Non-pigmented ciliary epithelial cell (primary cell): Measurements from ENCODE around the gene IRF7.

Experiments used
- DNase-seq: peaks from one replicate; pipeline ENCODE4 v3.0.0-alpha.2; 2010; ENCODE audit warnings: low read depth

IRF7 gene

DNA sequence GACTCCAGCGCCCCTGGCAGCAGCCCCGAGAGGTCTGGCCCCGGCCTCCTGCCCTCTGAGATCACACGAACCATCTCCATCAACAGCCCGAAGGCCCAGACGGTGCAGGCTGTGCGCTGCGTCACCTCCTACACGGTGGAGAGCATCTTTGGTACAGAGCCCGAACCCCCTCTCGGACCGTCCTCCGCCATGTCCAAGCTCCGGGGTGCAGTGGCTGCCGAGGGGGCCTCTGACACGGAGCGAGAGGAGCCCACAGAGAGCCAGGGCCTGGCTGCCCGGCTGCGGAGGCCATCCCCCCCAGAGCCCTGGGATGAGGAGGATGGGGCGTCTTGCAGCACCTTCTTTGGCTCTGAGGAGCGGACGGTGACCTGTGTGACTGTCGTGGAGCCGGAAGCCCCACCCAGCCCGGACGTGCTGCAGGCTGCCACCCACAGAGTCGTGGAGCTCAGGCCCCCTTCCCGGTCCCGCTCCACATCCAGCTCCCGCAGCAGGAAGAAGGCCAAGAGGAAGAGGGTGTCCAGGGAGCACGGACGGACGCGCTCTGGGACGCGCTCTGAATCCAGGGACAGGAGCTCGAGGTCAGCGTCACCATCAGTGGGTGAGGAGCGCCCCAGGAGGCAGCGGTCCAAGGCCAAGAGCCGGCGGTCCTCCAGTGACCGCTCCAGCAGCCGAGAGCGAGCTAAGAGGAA is 7.6 kb downstream of the IRF7 start:
- no peak for DNase-seq

DNA sequence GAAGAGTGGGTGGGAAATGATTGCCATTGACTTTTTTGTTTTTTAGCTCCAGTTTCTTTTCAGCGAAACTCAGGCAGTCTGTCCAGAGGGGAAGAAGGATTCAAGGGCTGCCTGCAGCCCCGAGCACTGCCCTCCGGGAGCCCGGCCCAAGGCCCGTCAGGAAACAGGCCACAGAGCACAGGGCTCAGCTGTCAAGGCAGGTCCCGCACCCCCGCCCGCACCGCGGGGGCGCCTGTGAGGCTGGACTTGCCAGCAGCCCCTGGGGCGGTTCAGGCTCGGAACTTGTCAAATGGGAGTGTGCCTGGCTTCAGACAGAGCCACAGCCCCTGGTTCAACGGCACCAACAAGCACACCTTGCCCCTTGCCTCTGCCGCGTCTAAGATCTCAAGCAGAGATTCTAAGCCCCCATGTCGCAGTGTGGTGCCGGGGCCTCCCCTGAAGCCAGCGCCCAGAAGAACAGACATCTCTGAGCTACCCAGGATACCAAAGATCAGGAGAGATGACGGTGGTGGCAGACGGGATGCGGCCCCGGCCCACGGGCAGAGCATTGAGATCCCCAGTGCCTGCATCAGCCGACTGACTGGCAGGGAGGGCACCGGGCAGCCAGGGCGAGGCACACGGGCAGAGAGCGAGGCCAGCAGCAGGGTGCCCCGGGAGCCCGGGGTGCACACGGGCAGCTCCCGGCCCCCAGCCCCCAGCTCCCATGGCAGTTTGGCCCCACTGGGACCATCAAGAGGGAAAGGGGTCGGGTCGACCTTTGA is 8.6 kb downstream of the IRF7 start:
- no peak for DNase-seq

GRCh38 chr11:606245-606644 is 9.5 kb downstream of the IRF7 start:
- DNase-seq, result no peak

DNA sequence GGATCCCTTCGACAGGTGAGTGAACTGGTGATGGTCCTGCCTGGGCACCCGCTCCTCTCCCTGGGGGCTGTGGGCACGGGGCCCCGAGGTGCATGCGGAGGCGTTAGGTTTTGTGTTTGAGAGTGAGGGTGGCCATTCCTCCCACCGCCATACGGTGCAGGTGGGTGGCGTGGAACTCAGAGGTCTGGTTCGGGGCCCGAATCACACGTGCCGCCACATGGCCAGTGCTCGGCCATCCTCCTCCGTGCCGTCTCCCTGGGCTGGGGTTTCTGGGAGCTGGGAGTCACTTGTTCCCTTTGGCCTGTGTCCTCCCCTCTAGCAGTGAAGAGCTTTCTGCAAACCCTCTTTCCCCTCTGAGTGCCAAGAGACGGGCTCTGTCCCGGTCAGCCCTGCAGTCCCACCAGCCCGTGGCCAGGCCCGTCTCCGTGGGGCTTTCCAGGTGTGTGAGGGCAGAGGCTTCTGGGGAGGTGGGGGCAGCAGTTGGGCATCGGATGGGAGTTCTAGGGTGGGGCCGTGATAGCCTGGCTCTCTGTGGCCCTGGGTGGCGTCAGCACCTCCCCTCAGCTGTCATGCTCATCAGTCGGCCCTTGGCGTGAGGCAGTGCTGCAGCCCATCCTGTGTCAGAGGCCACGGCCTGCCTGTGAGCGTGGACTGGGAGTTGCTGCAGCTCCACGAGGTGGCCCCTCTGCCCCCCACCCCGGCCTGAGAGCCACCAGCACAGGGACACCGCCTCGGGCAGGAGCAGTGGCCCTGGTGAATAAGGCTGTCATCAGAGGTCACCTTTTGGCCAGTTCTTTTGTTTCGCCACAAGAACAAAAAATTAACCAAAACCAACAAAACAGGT is 10.2 kb downstream of the IRF7 start:
- no peak for DNase-seq

DNA sequence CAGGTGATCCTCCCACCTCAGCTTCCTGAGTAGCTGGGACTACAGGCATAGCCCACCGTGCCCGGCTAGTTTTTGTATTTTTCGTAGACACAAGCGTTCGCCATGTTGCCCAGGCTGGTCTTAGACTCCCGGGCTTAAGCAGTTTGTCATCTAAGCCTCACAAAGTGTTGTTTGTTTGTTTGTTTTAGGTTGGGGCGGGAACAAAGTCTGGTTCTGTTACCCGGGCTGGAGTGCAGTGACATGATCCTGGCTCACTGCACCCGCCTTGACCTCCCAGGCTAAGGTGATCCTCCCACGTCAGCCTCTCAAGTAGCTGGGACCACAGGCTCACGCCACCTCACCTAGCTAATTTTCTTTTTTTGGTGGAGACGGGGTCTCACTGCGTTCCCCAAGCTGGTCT is 12.6 kb downstream of the IRF7 start:
- no peak for DNase-seq

- no peak for DNase-seq
Observed at GRCh38 chr11:601573-602245, 14.0 kb downstream of the IRF7 start.

DNA sequence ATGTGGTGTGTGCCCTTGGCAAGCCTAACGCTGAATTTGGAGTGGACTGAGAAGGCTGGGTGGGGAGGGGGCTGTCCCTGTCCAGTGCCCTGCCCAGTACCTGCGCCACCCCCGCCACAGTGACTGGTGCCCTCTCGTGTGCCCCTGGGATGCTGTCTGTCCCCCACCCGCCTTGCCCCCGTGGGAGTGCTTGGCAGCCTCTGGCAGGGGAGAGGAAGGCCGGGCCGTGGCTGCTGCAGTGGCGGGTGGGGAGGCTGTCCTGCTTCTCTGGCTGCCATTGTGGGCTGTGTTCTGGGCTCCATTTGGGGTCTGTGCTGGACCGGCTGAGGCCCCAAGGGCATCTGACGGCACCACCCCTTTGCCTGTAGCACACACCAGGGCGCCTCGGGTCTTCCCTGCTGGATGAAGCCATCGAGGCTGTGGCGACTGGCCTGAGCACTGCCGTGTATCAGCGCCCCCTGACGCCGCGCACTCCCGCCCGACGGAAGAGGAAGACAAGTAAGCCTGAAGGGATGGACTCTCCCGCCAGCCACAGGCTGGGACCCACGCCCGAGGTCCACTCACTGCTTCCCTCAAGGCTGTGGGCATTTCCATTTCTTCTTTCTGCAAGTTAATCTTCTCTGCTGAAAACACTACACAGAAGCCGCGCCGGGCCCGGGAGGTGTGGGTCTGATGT is 17.6 kb downstream of the IRF7 start:
- no peak for DNase-seq

DNA sequence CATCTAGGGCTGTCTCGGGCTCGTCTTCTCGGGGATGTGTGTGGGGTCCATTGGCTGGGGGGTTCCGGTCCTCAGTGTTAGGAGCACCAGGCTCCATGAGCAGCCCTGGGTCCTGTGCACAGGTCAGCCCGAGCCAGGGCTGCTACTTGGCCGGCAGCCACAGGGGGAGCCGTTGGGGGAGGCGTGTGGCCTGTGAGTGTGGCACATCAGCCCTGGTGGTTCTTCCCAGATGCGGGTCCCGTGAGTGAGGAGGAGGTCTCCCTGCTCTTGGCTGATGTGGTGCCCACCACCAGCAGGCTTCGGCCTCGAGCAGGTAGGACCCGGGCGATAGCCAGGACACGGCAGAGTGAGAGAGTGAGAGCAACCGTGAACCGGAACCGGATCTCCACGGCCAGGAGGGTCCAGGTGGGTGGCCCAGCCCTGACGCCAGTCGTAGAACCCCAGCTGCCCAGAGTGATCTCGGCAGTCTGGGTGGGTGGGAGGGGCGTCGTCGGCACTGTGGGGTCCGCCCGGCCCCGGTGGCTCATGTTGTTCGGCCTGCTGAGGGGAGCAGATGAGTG is 18.5 kb downstream of the IRF7 start:
- DNase-seq, result no peak

DNA sequence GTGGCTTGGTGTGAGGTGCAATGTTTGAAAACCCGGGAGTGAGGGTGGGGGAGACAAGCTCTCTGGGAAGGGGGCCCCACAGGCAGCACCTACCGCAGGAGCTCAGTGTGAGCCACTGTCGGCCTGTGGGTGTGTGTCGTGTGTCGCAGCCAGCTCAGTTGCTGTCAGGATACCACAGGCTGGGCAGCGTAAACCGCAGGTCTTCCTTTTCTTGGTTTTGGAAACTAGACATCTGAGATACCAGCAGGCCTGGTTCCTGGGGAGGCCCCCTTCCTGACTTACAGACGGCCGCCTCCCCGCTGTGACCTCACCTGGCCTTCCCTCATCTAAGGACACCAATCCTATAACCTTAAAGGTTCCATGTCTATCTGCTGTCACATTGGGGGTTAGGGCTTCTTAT is 19.4 kb downstream of the IRF7 start:
- no peak for DNase-seq

DNA sequence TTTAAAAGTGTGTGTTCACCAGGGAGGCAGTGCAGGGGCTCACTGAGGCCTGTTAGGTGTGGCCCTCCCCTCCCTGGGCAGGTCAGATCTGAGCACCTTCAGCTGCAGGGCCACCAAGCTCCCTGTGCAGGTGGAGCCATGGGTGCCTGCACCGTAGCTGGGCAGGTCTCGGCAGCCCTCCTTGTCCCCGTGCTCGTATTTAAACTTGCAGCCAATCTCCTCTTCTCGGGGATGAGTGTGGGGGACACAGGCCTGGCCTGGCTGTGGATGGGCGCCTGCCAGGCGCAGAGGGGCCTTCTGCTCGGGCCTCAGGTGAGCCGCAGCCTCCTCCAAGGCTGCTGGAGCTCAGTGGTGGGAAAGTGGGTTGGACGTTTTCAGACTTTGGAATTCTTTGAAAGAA is 20.4 kb downstream of the IRF7 start:
- DNase-seq, result no peak

DNA sequence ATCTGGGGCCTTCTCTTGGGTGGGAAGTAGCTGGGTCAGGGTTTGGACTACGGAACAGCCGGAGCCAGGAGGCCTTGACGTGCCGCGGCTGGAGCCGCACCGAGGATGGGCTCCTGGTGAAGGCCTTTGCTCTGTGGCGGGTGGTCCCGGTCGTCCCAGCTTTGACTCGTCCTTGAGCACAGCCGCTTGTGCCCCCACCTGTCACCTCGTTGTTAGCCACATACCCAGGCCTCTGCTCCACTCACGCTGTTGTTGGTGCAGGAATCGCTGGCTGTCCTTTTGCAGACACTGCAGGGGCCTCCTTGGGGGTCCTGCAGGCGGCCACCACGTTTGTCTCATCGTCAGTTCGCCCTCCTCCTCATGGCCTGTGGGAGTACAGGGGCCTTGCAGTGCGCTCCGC is 22.4 kb downstream of the IRF7 start:
- no peak for DNase-seq

DNA sequence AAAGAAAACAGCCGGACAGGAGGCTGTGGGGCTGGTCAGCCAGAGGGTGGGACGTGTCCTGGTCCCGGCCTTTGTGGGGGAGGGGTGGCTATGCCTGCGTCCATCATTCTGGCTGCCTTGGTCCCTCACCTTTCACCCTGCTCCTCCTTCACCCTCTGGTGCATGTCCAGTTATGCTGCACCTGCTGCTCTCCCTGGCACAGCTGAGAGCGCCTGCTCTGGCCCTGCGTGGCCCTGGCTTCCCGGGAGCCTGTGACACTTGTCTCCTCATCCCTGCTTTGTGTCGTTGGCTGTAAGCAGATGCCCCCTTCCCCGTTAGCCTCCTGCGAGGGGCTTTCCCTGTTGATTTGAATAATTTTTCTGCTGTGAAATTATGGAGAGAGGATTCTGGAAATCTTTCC is 22.8 kb downstream of the IRF7 start:
- no peak for DNase-seq

DNA sequence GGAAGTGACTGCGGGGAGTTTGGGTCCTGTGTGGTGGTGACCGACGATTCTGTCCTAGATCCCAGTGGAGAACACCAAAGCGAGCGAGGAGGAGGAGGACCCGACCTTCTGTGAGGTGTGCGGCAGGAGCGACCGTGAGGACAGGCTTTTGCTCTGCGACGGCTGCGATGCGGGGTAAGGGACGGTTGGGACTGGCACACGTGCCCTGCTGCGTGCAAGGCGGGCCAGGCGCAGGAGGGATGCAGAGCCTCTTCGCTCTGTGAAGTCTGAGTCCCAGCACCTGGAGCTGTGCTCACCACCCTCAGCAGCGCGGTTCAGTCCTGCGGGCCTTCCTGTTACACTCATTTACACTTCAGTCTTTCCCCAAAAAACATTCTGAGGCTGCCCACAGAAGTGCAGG is 23.2 kb downstream of the IRF7 start:
- DNase-seq, result no peak

DNA sequence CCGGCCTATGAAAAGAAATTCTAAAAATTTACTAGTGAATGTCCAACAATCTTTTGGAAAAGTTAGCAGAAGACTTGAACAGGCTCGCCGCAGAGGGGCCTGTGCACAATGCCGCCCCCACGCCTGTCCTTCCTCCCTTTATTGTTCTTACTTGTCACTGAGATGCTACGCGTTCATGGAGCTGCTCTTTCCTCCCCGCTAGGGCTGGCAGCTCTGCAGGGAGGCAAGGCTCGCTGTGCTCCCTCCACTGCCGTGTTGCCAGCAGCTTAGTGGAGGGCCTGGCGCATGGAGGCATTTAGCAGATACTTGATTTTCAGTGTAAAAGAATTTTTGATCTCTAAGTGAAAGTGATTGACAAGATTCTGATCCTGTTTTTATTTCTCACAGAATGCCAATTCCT is 24.8 kb downstream of the IRF7 start:
- DNase-seq, result no peak

DNA sequence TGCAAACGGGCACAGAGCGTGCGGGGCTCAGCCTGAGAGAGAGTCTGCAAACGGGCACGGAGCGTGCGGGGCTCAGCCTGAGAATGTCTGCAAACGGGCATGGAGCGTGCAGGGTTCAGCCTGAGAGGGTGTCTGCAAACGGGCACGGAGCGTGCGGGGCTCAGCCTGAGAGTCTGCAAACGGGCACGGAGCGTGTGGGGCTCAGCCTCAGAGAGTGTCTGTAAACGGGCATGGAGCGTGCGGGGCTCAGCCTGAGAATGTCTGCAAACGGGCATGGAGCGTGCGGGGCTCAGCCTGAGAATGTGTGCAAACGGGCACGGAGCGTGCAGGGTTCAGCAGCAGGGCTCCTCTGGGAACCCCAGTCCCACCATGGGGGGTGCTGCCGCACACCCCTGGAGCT is 26.0 kb downstream of the IRF7 start:
- DNase-seq, result no peak

- no peak for DNase-seq
Observed at GRCh38 chr11:587978-588380, 27.8 kb downstream of the IRF7 start.

- no peak for DNase-seq
Observed at GRCh38 chr11:587546-587945, 28.2 kb downstream of the IRF7 start.

DNA sequence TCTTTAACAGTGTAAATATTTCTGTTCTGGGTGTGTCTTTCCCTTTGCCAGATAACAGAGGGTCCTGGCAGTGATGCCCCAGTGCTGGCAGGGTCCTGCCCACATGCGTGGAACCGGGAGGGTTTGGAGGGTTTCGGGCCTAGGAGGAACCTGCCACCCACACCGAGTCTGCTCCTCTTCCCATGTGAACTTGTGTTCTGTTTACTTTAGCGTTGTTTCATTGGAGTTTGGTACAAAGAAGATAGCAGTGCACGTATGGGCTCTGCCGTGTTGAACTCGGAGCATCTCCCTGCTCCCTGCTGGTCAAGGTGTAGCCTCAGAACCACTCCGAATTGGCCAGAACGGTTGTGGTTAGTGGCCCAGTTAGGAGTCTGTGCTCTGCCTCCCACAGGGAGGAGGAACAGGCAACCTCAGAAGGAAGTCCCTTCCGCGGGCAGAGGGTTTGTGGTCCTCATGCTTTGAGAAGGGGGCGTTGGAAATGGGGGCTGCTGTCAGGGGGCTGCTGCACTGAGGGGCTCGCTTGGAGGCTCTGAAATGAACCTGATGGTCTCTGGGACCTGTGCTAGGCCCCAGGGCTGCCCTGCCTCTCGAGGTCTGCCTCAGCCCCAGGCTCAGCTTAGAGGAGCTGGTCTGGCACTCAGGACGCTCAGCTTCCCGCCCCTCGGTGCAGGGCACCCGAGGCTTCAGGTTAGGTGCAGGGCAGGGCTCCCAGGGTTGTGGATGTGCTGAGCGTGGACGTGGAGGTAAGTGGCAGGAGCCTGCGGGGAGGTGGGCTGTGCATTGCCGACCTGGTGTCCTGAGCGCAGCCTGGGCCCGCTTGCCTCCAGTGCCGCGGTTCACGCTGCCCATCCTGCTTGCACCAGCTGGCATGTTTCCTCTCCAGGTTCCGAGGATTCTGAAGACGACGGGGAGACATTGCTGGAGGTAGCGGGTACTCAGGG is 29.1 kb downstream of the IRF7 start:
- no peak for DNase-seq

- DNase-seq, result no peak
Observed at GRCh38 chr11:584287-584686, 31.5 kb downstream of the IRF7 start.

DNA sequence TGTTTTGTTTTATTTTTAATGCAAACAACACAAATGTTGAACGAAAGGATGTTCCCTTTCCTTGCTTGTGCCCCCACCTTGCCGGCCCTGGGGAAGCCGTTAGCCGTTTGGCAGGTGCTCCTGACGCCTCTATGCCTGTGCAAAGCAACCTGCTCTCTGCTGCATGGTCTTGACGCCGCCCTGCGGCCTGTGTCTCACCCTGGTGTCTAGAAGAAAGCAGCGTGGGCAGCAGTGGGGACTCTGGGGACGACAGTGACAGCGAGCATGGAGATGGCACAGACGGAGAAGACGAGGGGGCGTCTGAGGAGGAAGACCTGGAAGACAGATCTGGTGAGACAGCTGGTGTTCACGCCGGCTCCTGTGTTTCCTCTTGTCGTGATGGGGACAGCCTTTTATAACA is 34.0 kb downstream of the IRF7 start:
- DNase-seq, result no peak
